HL-60 (cell line): ENCODE results near the gene C2CD4C.
"Not testable (repeated sequence)": the region's sequence is repeated elsewhere in the genome, so short reads cannot be mapped to it uniquely, and the experiment has no call there.

ENCODE experiments used
- CTCF ChIP-seq: IDR thresholded peaks from one replicate; pipeline ENCODE4 v1.5.1; 2011; ENCODE audit warnings: low read length, control low read depth, inconsistent platforms; ENCODE audit not compliant: insufficient read depth
- GABPA ChIP-seq: IDR thresholded peaks from 2 replicates; pipeline ENCODE4 v1.6.1; 2012; ENCODE audit warnings: low read depth
- POLR2AphosphoS5 ChIP-seq: IDR thresholded peaks from 2 replicates; pipeline ENCODE4 v1.6.1; 2012; ENCODE audit warnings: low read depth
- REST ChIP-seq: IDR thresholded peaks from 2 replicates; pipeline ENCODE4 v1.6.1; 2012; ENCODE audit warnings: low read depth; ENCODE audit not compliant: insufficient replicate concordance
- SPI1 ChIP-seq: IDR thresholded peaks from 2 replicates; pipeline ENCODE4 v1.6.1; 2012; ENCODE audit warnings: low read depth, mild to moderate bottlenecking, borderline replicate concordance

- not testable (repeated sequence) for TF ChIP-seq CTCF, REST, GABPA, POLR2AphosphoS5, SPI1
Observed at GRCh38 chr19:381901-382300, 27.0 kb downstream of the C2CD4C start.
